Activated effector memory CD4-positive, alpha-beta T cell treated with Interleukin-2 at 50 U/mL for 16 hours (primary cell): ENCODE results near the gene AFF3.
A peak's percentile ranks its signal among the peaks of the same experiment; 100 is the strongest.

Experiments used
- DNase-seq: peaks from one replicate; pipeline ENCODE4 v3.0.0-alpha.2; 2020

Gene AFF3

DNA sequence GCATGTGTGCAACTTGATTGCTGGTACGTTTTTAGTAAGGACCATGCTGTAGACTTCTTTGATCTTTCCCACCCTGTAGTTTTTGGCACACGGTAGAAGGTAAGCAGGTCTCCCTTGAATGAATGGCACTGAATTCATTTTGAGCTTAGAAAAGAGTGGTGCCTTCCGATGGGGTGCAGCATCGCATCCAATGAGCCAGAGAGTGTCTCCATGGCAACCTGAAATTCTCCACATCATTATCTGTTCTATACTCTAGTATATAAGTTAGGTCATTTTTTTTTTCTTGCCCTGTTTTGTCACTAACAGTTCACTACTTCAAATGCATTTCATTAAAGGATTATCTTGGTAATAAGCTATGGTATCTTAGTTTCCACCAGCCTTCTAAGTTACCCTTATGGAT, 571.4 kb downstream of the AFF3 start:
- DNase-seq = no peak

DNA sequence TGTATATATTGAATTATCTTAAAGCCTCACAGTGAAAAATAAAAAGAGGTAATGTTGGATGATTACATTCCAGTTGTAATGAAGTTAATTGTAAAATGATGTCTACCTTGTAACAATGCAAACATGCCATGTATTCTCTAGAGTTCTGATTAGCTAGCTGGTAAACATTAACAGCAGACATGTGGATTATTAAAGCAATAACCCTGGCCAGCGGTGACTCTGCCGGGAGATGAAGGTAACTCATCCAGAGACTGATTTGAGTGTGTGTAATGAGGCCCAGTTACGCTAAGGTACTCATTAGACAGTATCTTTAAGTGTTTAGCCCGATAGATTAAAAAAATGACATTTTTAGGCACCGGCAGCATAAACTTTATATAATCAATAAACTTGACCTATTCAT, 573.0 kb downstream of the AFF3 start:
- DNase-seq = no peak

DNA sequence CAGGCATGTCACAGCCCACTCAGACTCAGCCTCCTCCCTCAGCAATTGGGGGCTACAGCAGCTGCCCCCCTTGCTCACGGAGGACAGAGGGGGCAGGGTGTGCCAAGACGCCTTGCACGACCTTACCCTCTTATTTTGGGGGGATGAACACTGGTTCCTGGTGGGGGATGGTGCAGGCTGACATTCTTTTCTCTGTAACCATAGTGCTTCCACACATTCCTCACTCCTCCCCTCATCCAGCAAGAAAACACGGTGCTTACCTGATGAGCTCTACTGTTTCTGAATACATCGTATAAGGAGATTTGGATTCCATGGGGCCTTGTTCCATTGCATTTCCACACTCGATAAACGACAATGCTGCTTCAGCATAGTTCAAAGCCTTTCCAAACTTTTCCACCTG, 577.2 kb downstream of the AFF3 start:
- no peak for DNase-seq

DNA sequence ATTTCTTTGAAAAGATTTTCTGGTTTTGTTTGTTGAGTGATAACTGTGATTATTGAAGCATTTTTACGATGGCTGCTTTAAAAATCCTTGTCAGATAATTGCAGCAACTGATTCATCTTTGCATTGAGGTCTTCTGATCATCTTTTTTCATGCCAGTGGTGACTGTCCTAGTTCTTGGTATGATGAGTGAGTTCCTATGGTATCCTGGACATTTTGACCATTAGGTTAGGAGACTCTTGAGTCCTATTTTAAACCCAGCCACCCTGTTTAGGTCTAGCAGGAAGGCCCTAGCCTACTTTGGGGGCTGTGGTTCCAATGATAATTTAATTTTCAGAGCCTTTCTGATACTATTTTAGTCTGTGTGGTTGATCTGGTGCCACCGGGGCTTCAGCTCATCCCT, 579.9 kb downstream of the AFF3 start:
- no peak for DNase-seq

- DNase-seq = no peak
Observed at GRCh38 chr2:99561804-99562203, 580.6 kb downstream of the AFF3 start.

DNA sequence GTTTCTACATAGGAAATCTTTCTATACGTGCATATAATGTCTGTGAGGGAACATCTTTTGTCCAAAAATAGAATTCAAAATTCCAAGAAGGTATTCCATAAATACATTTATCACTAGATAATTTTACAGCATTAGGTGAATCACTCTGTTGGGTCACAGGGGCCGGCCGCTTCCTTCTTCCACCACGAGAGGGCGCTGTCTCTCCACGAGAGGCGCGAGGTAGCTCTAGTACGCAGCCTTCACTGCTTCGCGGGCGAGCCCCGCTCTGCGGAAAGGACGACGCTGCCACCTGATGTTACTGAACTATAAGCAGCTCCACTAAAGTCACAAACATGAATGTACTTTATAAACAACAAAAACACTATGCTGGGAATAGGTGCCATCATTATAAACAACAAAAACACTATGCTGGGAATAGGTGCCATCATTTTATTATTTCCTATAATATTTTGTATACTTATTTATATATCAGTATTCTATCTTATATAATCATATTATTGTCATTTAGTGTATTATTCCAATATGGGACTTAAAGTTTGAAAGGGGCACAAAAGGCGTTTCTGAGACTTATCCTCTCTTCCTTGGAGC, 583.2 kb downstream of the AFF3 start:
- DNase-seq = peak; percentile 70

- no peak for DNase-seq
Observed at GRCh38 chr2:99555404-99555803, 587.0 kb downstream of the AFF3 start.

DNA sequence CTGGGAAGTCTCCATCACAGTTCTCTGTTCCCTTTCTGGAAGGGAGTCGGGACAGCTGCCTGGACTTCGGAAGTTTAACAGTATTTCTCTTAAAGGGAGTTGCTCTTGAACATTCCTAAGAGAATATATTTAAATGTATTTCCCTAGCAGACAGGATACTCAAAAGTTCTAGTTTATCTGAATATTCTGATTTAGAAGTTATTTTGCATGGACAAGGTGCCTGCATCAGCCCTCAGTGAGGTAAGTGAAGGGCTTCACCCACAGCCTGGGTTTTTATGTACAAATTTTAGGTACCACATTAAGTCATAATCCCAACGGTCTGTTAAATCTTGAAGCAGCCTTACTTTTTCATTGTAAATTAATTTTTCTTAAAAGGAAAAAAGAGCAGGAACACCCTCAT, 587.5 kb downstream of the AFF3 start:
- DNase-seq = no peak

GRCh38 chr2:99554238-99554637, 588.2 kb downstream of the AFF3 start:
- no peak for DNase-seq

- DNase-seq = no peak
Observed at GRCh38 chr2:99552529-99552928, 589.9 kb downstream of the AFF3 start.

DNA sequence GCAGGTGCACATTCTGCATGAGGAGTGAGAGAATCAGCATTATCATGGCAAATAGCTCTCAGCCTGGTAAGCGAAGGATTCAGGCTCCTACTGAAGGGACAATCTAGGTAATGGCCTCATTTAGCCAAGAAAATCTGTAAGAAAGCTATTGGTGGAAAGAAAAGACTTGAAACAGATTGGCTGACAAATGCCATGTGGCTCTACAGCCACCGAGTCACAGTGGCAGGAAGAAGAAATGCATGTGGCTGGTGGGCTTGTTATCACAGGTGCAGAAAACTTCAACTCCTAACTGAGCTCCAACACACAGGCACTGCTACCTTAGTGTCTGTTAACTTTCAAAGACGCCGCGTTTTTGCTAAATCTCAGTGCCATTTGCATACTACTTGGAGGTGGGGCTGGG, 592.0 kb downstream of the AFF3 start:
- no peak for DNase-seq

- DNase-seq = no peak
Observed at GRCh38 chr2:99545604-99546003, 596.8 kb downstream of the AFF3 start.

- no peak for DNase-seq
Observed at GRCh38 chr2:99545066-99545465, 597.3 kb downstream of the AFF3 start.

DNA sequence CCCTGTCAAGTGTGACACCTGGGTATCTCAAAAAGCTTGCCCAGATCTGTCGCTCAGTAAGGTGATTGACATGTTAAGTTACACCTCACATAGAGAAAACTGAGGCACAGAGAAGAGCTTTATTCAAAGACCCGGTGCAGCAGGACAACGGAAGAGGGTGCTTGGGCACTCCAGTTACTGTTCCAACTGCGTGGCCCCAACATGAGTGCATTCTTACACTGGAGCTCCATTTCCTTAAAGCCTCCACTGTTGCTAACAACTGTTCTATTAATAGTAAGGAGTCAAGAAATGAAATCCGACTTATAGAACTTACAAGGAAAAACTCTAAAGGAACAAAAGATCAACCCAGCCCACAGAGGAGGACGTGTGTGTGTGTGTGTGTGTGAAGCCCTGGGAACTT, 597.8 kb downstream of the AFF3 start:
- DNase-seq = no peak

DNA sequence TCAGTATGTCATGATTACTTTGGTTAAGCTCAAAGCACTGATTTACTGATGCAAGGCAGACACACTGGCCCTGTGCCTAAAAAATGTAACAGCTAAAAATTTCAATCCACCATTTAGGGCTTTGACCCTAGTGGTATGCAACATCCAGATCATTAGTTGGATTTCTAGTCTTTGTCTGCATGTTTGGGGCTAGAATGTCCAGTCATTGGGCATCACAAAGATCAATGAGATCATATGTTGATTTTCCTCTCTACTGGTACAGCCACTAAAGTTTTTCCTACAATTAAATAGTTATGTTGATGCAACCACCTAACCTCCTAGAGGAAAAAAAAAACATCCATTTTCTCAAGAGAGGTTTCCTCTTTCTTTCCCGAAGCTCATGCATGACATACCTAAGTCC, 599.1 kb downstream of the AFF3 start:
- no peak for DNase-seq

- no peak for DNase-seq
Observed at GRCh38 chr2:99537910-99538485, 604.4 kb downstream of the AFF3 start.

DNA sequence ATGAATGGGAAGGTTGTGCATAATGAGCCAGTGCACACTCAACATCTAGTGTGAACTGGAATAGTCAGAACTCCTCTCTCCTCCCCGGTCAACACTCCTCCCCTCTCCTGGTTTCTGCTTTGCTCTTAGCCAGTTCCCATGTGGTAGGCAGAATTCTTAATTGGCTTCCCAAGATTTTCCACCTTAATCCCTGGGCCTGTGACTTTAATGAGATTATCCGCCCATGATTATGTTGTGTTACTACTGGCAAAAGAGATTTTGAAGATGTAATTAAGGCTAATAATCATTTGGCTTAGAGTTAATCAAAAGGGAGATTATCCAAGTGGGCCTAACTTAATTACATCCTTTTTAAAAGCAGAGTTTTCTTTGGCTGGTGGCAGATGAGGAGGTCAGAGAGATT, 618.3 kb downstream of the AFF3 start:
- no peak for DNase-seq

DNA sequence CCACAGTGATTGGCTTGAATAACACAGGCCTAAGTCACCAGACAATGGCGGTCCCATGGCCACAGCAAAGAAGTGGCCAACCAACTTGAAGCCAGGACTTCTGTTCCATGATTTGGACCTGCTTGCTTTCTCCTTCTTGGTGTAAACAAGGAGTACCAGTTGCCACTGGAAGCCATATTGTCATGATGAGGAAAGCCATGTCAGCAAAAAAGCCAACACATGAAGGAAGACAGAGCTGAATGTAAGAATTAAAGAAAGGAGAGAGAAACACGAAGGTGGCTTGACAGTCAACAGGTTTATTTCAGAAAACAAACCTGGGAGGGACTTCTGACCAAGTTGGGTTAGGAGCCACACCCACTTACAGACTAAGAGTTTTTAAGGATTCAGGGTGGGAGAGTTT, 620.2 kb downstream of the AFF3 start:
- DNase-seq = no peak

GRCh38 chr2:99520813-99521212, 621.6 kb downstream of the AFF3 start:
- no peak for DNase-seq

DNA sequence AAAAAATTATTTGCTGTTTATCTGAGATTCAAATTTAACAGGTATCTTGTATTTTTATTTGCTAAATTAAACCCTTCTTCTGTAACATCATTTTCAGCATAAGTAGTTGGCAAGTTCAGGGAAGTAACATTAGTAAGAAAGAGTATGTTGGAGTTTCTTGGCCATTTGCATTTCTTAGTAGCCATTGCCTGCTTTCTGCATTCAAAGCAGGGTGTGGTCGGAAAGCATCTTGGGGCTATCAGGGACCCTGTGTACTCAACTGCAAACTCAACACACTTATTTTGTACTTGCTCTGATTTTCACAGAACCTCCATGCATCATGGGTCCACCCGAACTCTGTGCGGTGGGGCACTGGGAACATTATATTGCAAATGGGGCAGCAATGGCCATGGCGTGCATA, 622.2 kb downstream of the AFF3 start:
- no peak for DNase-seq

DNA sequence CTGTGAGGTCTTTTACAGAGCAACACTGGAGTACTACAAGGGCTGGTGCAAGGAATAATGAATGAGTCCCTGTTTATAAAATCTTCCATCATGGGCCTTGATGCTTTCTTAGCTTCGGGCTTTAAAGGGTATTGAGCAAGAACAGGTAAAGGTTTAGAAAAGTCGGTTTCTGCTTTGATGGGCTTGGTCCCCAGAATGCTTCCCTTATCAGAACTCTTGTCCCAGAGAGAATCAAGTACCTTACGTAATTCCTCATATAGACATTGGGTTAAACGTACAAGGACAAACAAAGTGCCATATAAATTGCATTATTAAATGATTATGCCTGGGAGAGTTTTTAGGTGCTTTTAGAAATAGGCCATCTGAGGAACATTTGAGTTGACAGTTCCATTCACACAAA, 628.0 kb downstream of the AFF3 start:
- no peak for DNase-seq

DNA sequence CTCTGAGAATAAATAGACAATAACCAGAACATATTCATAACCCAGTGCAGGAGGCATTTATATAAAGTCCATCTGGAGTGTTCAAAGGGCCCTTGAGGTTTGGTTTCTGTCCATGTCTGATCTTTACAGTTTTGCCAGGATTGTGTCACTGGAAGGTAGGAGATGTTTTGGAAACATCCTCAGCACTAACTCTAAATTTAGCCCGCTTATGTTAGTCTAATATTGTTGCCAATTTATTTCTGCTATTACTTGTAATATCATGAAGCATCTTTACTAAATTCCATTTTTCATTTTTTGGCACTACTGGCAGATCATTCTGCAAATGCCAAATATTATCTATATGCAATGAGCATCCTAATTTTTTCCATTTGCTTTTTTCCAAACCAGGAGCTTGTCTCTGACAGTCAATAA, 630.2 kb downstream of the AFF3 start:
- DNase-seq = no peak

GRCh38 chr2:99509387-99509786, 633.0 kb downstream of the AFF3 start:
- DNase-seq = no peak

DNA sequence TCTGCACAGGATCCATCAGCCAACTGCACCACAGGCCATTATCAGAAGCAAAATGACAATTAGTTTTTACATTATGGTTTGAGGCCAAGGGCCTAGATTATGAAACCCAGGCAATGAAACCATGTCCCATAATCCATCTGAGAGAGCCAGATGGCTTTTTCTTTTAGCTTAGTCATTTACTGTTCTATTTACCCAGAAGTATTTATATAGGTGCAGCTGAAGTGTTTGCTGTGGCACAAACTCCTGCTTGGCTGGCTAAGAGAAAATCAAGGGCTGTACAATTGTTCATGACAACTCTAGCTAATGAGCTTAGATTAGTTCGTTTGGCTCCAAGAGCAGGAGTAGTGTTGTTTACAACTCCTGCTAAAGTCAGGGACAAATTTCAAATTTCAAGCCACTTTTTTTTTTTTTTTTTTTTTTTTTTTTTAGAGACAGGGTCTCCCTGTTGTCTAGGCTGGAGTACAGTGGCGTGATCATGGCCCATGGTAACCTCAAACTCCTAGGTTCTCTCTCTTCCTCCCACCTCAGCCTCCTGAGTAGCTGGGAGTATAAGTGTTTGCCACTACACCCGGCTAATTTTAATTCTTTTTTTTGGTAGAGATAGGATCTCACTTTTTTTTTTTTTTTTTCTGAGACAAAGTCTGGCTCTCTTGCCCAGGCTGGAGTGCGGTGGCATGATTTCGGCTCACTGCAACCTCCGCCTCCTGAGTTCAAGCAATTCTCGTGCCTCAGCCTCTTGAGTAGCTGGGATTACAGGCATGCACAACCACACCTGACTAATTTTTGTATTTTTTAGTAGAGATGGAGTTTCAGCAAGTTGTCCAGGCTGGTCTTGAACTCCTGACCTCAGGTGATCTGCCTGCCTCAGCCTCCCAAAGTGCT, 634.2 kb downstream of the AFF3 start:
- no peak for DNase-seq
